Skeletal muscle tissue (tissue), 4 donors: ENCODE measurements around the gene STC2. TPM values are rescaled to one million over a fixed set of nuclear protein-coding genes. Genes with fewer than 3 reads are reported as not detected.
A peak's percentile ranks its signal among the peaks of the same experiment; 100 is the strongest.

Experiments
- H3K27ac ChIP-seq: one replicate; pipeline ENCODE4 v1.7.0; 2013; ENCODE audit warnings: mild to moderate bottlenecking, low read depth, low read length, inconsistent platforms
- H3K27me3 ChIP-seq, 3 donors: one replicate each; pipeline ENCODE4 v1.7.0; 2013; ENCODE audit warnings: low read length in 3 of 3; ENCODE audit not compliant: control insufficient read depth in 3 of 3, insufficient read depth in 3 of 3
- H3K36me3 ChIP-seq, 3 donors: one replicate each; pipeline ENCODE4 v1.7.0; 2013; ENCODE audit warnings: low read length in 3 of 3; ENCODE audit not compliant: control insufficient read depth in 3 of 3, insufficient read depth in 3 of 3
- H3K4me1 ChIP-seq, 3 donors: one replicate each; pipeline ENCODE4 v1.7.0; 2013; ENCODE audit warnings: low read length in 3 of 3, mild to moderate bottlenecking in 3 of 3; ENCODE audit not compliant: control insufficient read depth in 3 of 3, insufficient read depth in 3 of 3
- H3K4me3 ChIP-seq, 3 donors: one replicate each; pipeline ENCODE4 v1.7.0; 2013; ENCODE audit warnings: low read length in 3 of 3
- H3K9ac ChIP-seq, 3 donors: one replicate each; pipeline ENCODE4 v1.7.0; 2013; ENCODE audit warnings: low read length in 3 of 3, mild to moderate bottlenecking in 3 of 3, moderate library complexity in 2 of 3, low read depth in 1 of 3
- H3K9me3 ChIP-seq, 3 donors: one replicate each; pipeline ENCODE4 v1.7.0; 2013; ENCODE audit warnings: low read length in 3 of 3; ENCODE audit not compliant: control insufficient read depth in 3 of 3
- total RNA-seq: library from RNA; depleted of rRNA; stranded (reverse); fragments of >200 nt; gene quantifications from one replicate; pipeline ENCODE4 v1.2.3, GENCODE V29; 2014
- donor health status: Osteomylitis.

Gene STC2
- total RNA-seq, 1 donor from 2014 or later, result 3.1 TPM

GRCh38 chr5:173296737-173297676 is 31.2 kb downstream of the STC2 start:
- Histone ChIP-seq H3K27ac (no peak overlapping the region), H3K27me3 (peaks cover under 1 to 19% (median 19%) of the 10 kb centered on the region in 3 donors), H3K9me3 (no peaks in the 10 kb centered on the region), H3K36me3 (no peaks in the 10 kb centered on the region), H3K4me1 (peaks cover 7 to 8% (median 7%) of the 10 kb centered on the region in 3 donors), H3K4me3 (no peak overlapping the region), H3K9ac (no peak overlapping the region)

GRCh38 chr5:173295796-173296195 is 32.4 kb downstream of the STC2 start:
- Histone ChIP-seq H3K36me3 (no peaks in the 10 kb centered on the region), H3K4me3 (no peak overlapping the region), H3K4me1 (peaks cover 7 to 8% (median 7%) of the 10 kb centered on the region in 3 donors), H3K27ac (no peak overlapping the region), H3K9ac (no peak overlapping the region), H3K9me3 (no peaks in the 10 kb centered on the region), H3K27me3 (peaks cover 3 to 23% (median 19%) of the 10 kb centered on the region in 3 donors)

- no peak overlapping the region for H3K27ac ChIP-seq
- H3K36me3 ChIP-seq, result no peaks in the 10 kb centered on the region
- peaks cover 7 to 8% (median 7%) of the 10 kb centered on the region in 3 donors for H3K4me1 ChIP-seq
- peaks cover 9 to 29% (median 24%) of the 10 kb centered on the region in 3 donors for H3K27me3 ChIP-seq
- no peaks in the 10 kb centered on the region for H3K9me3 ChIP-seq
- no peak overlapping the region for H3K4me3 ChIP-seq
- no peak overlapping the region for H3K9ac ChIP-seq
Observed at GRCh38 chr5:173294673-173295320, 33.4 kb downstream of the STC2 start.

- H3K9ac ChIP-seq, result peak overlapping the region; percentile 11 to 62 (median 57)
Observed at GRCh38 chr5:173293817-173294672, 34.2 kb downstream of the STC2 start.

GRCh38 chr5:173291722-173292658 is 36.2 kb downstream of the STC2 start:
- peaks cover 7 to 8% (median 7%) of the 10 kb centered on the region in 3 donors for H3K4me1 ChIP-seq
- H3K9ac ChIP-seq, result no peak overlapping the region
- peaks cover 9 to 43% (median 27%) of the 10 kb centered on the region in 3 donors for H3K27me3 ChIP-seq
- no peak overlapping the region for H3K4me3 ChIP-seq
- no peaks in the 10 kb centered on the region for H3K9me3 ChIP-seq
- H3K36me3 ChIP-seq, result no peaks in the 10 kb centered on the region
- no peak overlapping the region for H3K27ac ChIP-seq

More at GRCh38 chr5:173293817-173294672, 34.2 kb downstream of the STC2 start:
- H3K27ac ChIP-seq, result no peak overlapping the region
- H3K4me3 ChIP-seq, result peak overlapping the region; percentile 41 to 63 (median 62)
- peaks cover 9 to 31% (median 21%) of the 10 kb centered on the region in 3 donors for H3K27me3 ChIP-seq
- H3K4me1 ChIP-seq, result peaks cover 7 to 8% (median 7%) of the 10 kb centered on the region in 3 donors
- H3K36me3 ChIP-seq, result no peaks in the 10 kb centered on the region
- no peaks in the 10 kb centered on the region for H3K9me3 ChIP-seq

- no peaks in the 10 kb centered on the region for H3K36me3 ChIP-seq
- H3K27ac ChIP-seq, result no peak overlapping the region
- H3K27me3 ChIP-seq, result peaks cover 9 to 46% (median 35%) of the 10 kb centered on the region in 3 donors
- H3K4me1 ChIP-seq, result peaks cover 7 to 8% (median 7%) of the 10 kb centered on the region in 3 donors
- no peaks in the 10 kb centered on the region for H3K9me3 ChIP-seq
- H3K9ac ChIP-seq, result no peak overlapping the region
- no peak overlapping the region for H3K4me3 ChIP-seq
Observed at GRCh38 chr5:173290477-173291131, 37.6 kb downstream of the STC2 start.

GRCh38 chr5:173289372-173289771 is 38.8 kb downstream of the STC2 start:
- Histone ChIP-seq H3K27ac (no peak overlapping the region), H3K27me3 (peaks cover 14 to 40% (median 34%) of the 10 kb centered on the region in 3 donors), H3K36me3 (no peaks in the 10 kb centered on the region), H3K9me3 (no peaks in the 10 kb centered on the region), H3K4me3 (no peak overlapping the region), H3K9ac (no peak overlapping the region), H3K4me1 (peaks cover 7% of the 10 kb centered on the region in 3 donors)

- H3K9ac ChIP-seq, result no peak overlapping the region
- H3K27me3 ChIP-seq, result peaks cover 22 to 40% (median 38%) of the 10 kb centered on the region in 3 donors
- no peak overlapping the region for H3K4me3 ChIP-seq
- H3K27ac ChIP-seq, result no peak overlapping the region
- H3K4me1 ChIP-seq, result peaks cover 0 to 5% (median 3%) of the 10 kb centered on the region in 3 donors
- no peaks in the 10 kb centered on the region for H3K36me3 ChIP-seq
- no peaks in the 10 kb centered on the region for H3K9me3 ChIP-seq
Observed at GRCh38 chr5:173288632-173289031, 39.6 kb downstream of the STC2 start.
